Right forelimb (tissue), 1 donor: ENCODE measurements around the gene FAM120B.
A peak's percentile ranks its signal among the peaks of the same experiment; 100 is the strongest.

ENCODE experiments used
- DNase-seq: peaks from one replicate; pipeline ENCODE4 v3.0.0-alpha.2; 2018

FAM120B gene

DNA sequence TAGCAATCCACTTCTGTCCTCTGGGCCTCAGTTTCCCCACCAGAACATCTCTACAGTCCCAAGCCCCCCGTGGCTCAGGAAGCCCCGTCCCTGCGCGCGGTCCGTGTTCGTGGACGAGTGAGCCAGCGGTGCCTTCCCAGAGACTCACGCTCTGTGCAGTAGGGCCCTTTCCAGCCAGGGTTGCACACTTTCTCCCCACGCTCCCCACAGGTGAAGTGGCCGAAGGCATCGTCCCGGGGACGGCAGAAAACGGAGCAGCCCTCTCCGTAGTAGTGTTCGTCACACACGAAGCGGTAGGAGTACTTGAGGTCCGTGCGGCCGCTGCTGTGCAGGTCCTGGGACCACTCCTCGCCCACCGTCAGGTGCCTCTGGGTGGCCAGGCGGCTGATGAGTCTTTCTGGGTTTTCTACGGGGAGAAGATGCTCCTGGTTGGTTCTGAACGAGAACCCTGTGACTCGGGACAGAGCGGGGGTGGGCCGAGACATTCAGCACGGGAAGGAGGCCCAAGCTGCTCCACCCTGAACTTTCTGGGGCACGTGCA, 18.4 kb upstream of the FAM120B start:
- peak; percentile 28 for DNase-seq

DNA sequence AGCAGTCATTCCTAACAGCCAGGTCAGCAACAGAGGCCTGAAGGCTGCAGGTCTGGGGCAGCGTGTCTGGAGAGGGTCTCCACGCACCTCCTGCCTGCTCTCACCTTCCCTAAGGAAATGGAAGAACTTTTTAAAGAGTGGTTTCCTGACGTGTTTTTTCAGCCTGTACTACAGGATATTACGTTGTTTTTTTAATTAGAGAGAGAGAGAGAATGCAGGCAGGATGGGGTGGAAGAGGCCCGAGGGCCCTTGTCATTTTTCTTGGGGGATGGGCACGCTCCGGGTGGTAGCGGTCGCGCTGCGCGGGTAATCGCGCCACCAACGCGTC, 17.7 kb upstream of the FAM120B start:
- DNase-seq: no peak

GRCh38 chr6:170289180-170289931, 17.2 kb upstream of the FAM120B start:
- DNase-seq: peak; percentile 48

DNA sequence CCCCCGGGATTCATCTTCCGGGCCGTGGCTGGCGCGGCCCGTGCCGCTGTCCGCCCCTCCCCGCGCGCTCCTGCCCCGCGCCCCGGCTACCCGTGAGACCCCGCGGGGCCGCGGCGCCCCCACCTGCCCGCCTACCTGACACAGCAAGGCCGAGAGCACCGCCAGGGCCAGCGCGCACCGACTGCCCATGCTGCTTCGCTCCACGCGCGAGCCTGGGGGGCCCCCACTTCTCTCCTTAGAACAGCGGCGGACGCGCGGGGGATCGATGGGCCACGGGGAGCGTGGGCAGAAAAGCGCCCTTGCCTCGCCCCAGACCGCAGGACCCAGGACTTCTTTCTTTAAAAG, 16.6 kb upstream of the FAM120B start:
- no peak for DNase-seq

DNA sequence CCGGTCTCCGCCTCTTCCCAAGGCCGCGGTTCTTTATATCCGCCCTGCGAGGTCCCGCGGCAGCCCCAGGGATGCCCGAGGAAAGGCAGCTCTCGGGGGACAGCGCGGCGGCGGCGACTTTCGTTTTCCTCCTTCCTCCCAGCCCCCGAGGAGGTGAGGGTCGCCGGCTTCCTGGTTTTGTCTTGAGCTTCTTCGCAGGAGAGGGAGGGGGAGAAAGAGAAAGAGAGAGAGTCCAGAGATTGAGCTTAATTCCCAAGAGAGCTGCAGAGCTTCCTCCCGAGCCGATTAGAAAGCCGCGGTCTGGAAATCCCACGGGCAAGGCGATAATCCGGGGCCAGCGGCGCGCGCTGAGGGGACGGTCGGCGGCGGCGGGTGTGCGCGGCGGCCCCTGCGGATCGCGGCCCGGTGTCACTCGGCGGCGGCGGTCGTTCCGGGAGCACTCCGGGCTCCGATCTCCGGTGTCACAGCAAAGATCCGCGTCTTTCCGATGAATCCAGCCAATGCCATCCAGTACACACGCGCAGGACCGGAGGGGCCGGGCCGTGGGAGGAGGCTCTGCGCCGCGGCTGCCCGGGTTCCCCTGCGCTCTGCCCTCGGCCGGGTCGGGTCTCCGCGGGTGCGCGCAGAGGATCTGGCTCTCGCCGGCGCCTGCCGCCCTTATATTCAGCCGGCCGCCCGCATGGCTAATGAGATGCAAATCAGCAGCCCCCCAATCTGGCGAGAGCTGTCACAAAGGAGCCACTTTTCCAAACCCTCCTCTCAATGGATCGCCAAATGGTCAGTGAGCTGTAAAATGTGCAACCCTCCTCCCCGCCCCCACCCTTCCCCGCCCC, 16.0 kb upstream of the FAM120B start, which contains the start of gene DLL1:
Gene DLL1 (minus strand): TSS at position 783 of the 833 bp plus-strand sequence. CDS start 939 bp downstream, outside the sequence.
- peak; percentile 68 for DNase-seq

DNA sequence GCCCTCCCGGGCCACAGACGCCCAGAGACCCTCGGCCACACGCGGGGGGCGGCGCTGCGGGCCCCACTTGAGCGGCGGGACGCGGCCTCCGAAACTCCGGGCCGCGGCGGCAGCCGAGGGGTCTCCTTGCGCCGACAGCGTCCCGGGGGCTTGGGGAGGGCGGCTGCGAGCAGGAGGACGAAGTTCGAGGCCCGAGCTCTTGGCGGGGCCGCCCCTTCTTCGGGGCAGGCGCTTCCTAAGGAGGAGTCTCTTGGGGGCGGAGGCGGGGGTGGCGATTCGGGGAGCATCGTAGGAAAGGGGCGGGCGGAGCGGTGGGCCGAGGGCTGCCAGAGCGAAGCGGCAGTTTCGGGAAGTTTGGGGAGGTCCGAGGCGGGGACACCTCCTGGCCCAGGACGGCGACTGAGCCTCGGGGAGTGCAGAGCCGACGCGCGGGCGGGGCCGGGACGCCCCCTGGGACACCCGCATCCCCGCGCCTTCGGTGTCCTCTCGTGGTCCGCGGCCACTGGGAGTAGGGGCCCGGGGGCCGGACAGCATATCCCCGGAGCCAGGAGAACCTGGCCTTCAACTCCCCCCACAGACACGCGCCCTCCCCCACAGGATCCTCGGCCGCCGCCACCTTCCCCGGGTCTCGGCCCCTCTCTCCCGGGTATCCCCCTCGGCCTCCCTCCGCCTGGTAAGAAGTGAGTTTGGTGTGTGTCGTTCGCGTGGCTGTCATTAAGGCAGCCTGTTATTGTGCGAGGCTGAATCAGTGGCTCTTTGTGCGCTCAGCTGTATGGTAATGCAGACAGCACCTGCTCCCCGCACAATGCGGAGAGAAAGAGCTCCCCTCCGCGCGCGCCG, 15.1 kb upstream of the FAM120B start:
- DNase-seq: peak; percentile 69

GRCh38 chr6:170292111-170292406, 14.5 kb upstream of the FAM120B start:
- no peak for DNase-seq

- DNase-seq: peak; percentile 44
Measured at GRCh38 chr6:170292407-170293158, 14.0 kb upstream of the FAM120B start.

- peak; percentile 39 for DNase-seq
Measured at GRCh38 chr6:170293341-170294231, 13.0 kb upstream of the FAM120B start.

DNA sequence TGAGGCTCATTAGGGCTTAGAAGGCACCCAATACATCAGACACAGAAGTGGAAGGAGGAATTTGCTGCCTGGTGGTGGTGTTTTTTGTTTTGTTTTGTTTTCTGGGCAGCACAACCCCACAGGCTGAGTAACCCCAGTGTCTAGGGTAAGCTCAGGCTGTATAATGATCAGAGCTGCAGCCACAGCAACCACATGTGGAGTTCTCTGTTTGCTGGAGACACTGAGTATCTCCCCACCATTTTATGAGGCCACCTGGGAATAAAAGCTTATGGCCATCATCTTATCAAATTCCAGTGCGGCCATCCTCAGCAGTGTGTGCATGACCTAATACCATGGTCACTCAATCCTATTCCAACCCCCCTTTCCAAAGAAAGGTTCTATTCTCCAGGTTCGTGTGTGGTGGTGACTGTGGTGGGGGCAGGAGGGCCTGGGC, 12.2 kb upstream of the FAM120B start:
- peak; percentile 42 for DNase-seq

- no peak for DNase-seq
Measured at GRCh38 chr6:170294813-170295509, 11.6 kb upstream of the FAM120B start.

DNA sequence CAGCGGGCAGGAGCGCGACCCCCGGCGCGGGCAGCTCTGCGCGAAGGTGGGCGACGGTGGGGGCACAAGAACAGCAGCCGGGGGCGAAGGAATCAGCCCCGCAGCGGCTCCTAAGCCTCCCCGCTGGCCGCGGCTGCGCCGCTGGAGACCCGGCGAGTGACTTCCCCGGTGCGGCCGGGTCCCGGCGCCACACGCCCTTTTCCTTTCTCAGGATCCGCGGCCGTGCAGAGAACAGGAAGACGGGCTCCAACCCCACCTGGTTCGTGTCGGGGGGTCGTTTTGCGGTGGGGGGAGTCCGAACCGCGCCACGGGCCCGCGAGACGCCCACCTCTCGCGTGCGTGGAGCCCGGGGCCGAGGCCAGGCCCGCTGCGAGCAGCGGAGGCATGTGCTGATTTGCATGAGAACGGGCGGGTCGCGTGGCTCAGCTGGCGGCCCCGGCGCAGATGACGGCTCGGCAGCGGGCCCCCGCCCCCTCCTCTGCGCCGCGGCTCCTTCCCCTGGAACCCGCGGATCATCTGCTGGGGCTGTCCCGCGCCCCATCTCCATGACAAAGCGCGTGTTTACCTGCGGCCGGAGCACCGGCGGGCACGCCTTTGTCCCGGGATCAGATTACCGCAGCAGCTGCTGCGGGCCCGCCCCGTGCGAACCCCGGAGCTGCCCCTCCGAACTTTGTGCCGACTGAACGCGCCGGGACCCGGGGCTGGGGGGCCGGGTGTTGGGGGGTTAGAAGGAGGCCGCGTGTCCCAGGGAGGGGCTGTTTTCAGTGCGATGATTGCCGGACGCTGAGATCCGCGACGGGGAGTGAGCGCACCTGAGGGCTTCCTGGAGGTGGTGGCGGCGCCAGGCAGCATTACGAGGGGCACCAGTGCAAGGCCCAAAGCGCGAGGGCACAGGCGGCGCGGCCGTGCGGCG, 10.8 kb upstream of the FAM120B start:
- peak; percentile 64 for DNase-seq

GRCh38 chr6:170296423-170296745, 10.2 kb upstream of the FAM120B start:
- no peak for DNase-seq

GRCh38 chr6:170296746-170297575, 9.6 kb upstream of the FAM120B start:
- peak; percentile 44 for DNase-seq

- peak; percentile 40 for DNase-seq
Measured at GRCh38 chr6:170297576-170298330, 8.8 kb upstream of the FAM120B start.

DNA sequence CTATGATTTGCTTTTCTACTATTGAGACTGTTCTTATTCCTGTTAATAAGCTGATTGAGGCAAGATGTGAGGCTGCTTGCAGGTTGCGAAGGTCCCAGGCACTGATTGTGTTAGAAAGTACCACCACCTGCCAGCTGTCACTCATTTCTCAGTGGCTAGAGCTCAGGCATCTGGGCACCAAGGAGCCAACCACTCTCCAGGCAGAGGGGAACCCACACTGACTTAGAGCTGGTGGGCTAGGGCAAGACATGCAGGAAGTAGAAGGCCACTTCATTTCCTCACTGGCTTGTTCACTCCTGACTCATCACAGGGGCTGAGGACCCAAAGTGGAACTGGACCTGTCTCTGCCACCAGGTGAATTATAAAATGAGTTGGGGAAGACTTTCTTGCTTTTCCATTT, 7.9 kb upstream of the FAM120B start:
- no peak for DNase-seq

GRCh38 chr6:170301184-170301583, 5.4 kb upstream of the FAM120B start:
- DNase-seq: no peak

- no peak for DNase-seq
Measured at GRCh38 chr6:170305805-170306323, 694 bp upstream of the FAM120B start.
